SK-N-SH treated with all-trans-retinoic acid at 6 μM for 48 hours (cell line): Measurements from ENCODE around the gene KRT6B.

ENCODE experiments used
- ATAC-seq: fragments of 200-7000 bp; cut with Tn5 transposase; 3 replicates; pipeline ENCODE4 v1.9.1; 2020; ENCODE audit warnings: mild to moderate bottlenecking, moderate library complexity
- ARNTL ChIP-seq: fragments of 450-650 bp; formaldehyde crosslinking; IDR thresholded peaks from 2 replicates; pipeline ENCODE4 v1.5.0; 2020; ENCODE audit warnings: low read depth, mild to moderate bottlenecking, moderate library complexity, borderline replicate concordance
- BACH2 ChIP-seq: fragments of 250-450 bp; sonication (Bioruptor Pico); IDR thresholded peaks from 2 replicates; pipeline ENCODE4 v1.9.0; 2021; ENCODE audit warnings: mild to moderate bottlenecking, borderline replicate concordance
- CREB5 ChIP-seq: fragments of 250-450 bp; sonication (Bioruptor Pico); IDR thresholded peaks from 2 replicates; pipeline ENCODE4 v1.5.1; 2020; ENCODE audit warnings: low read depth, mild to moderate bottlenecking, moderate library complexity
- CSDC2 ChIP-seq: fragments of 250-450 bp; sonication (Bioruptor Pico); IDR thresholded peaks from 2 replicates; pipeline ENCODE4 v1.5.0; 2020; ENCODE audit warnings: mild to moderate bottlenecking, moderate library complexity
- CSRNP3 ChIP-seq: fragments of 250-450 bp; sonication (Bioruptor Pico); IDR thresholded peaks from 2 replicates; pipeline ENCODE4 v1.5.1; 2021; ENCODE audit warnings: mild to moderate bottlenecking, moderate library complexity
- ESRRG ChIP-seq: fragments of 250-450 bp; sonication (Bioruptor Pico); IDR thresholded peaks from 2 replicates; pipeline ENCODE4 v1.6.1; 2021; ENCODE audit warnings: mild to moderate bottlenecking
- GLIS3 ChIP-seq: fragments of 250-450 bp; sonication (Bioruptor Pico); IDR thresholded peaks from 2 replicates; pipeline ENCODE4 v1.5.0; 2020; ENCODE audit warnings: mild to moderate bottlenecking, moderate library complexity
- ISL1 ChIP-seq: fragments of 250-450 bp; sonication (Bioruptor Pico); IDR thresholded peaks from 2 replicates; pipeline ENCODE4 v2.1.2; 2022; ENCODE audit warnings: mild to moderate bottlenecking, moderate library complexity
- OSR1 ChIP-seq: fragments of 250-450 bp; sonication (Bioruptor Pico); IDR thresholded peaks from 2 replicates; pipeline ENCODE4 v1.8.0; 2022; ENCODE audit warnings: moderate library complexity, mild to moderate bottlenecking, inconsistent platforms
- PATZ1 ChIP-seq: fragments of 250-450 bp; sonication (Bioruptor Pico); IDR thresholded peaks from 2 replicates; pipeline ENCODE4 v1.8.0; 2020; ENCODE audit warnings: mild to moderate bottlenecking, moderate library complexity, borderline replicate concordance
- PPARA ChIP-seq: fragments of 250-450 bp; sonication (Bioruptor Pico); IDR thresholded peaks from 2 replicates; pipeline ENCODE4 v1.5.0; 2020; ENCODE audit warnings: mild to moderate bottlenecking, borderline replicate concordance
- RARB ChIP-seq: fragments of 250-450 bp; sonication (Bioruptor Pico); IDR thresholded peaks from 2 replicates; pipeline ENCODE4 v1.8.0; 2021; ENCODE audit warnings: mild to moderate bottlenecking, moderate library complexity
- SNAI2 ChIP-seq: fragments of 250-450 bp; sonication (Bioruptor Pico); IDR thresholded peaks from 2 replicates; pipeline ENCODE4 v1.5.0; 2020; ENCODE audit warnings: mild to moderate bottlenecking, moderate library complexity
- TCF4 ChIP-seq: fragments of 250-450 bp; sonication (Bioruptor Pico); IDR thresholded peaks from 2 replicates; pipeline ENCODE4 v1.8.0; 2021; ENCODE audit warnings: mild to moderate bottlenecking, moderate library complexity, borderline replicate concordance
- TOX ChIP-seq: fragments of 250-450 bp; sonication (Bioruptor Pico); IDR thresholded peaks from 2 replicates; pipeline ENCODE4 v1.8.0; 2021; ENCODE audit warnings: mild to moderate bottlenecking, moderate library complexity, borderline replicate concordance
- TSHZ2 ChIP-seq: fragments of 250-450 bp; sonication (Bioruptor Pico); IDR thresholded peaks from 2 replicates; pipeline ENCODE4 v1.5.0; 2020; ENCODE audit warnings: mild to moderate bottlenecking, moderate library complexity
- ZC3H10 ChIP-seq: fragments of 250-450 bp; sonication (Bioruptor Pico); IDR thresholded peaks from 2 replicates; pipeline ENCODE4 v1.5.1; 2021; ENCODE audit warnings: mild to moderate bottlenecking, moderate library complexity
- ZFP30 ChIP-seq: fragments of 450-650 bp; formaldehyde crosslinking; IDR thresholded peaks from 2 replicates; pipeline ENCODE4 v1.5.0; 2022; ENCODE audit warnings: mild to moderate bottlenecking, moderate library complexity
- ZNF70 ChIP-seq: fragments of 450-650 bp; formaldehyde crosslinking; IDR thresholded peaks from 2 replicates; pipeline ENCODE4 v1.5.0; 2020; ENCODE audit warnings: mild to moderate bottlenecking, moderate library complexity
- TF ChIP-seq, protein P1 (sequence below): fragments of 250-450 bp; sonication (Bioruptor Pico); IDR thresholded peaks from 2 replicates; pipeline ENCODE4 v1.8.0; 2021; ENCODE audit warnings: low read depth, mild to moderate bottlenecking, moderate library complexity, borderline replicate concordance

KRT6B gene

DNA sequence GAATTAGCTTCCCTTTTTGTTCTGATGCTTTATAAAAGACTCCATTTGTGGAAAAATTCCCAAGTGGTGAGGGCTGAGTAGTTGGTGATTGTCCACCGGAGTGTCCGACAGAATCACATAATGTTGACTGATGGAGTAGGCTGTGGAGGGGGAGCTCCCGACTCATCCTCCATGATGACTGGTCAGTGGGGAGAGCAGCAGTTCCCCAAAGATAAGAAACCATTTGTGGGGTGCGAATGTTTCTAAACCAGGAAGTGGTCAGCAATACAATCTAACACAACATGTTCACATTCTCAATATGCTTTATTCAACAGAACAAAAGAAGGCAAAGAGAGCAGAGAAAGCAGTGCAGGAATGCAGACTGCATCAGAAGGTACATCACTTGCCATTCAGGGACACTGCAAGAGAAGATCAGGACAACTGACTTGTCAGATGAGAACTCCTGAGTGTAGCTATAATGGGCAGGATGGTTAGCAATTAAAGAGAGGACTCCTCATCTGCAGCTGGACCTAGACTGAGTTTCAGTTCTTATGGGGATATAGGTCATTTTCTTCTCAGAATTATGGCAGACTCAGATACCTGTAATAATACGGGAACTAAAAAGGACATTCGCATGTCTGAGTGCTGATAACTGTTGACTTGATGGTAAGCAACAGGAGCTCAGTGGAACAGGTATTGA lies 5.4 kb downstream of the KRT6B start:
- ATAC-seq, result no peak
- TF ChIP-seq ARNTL (CRISPR knock-in tag) (no peak), ESRRG (CRISPR knock-in tag) (no peak), RARB (CRISPR knock-in tag) (no peak), ZNF70 (CRISPR knock-in tag) (no peak), PATZ1 (no peak), GLIS3 (no peak), OSR1 (CRISPR knock-in tag) (no peak), TCF4 (CRISPR knock-in tag) (no peak), ZC3H10 (CRISPR knock-in tag) (no peak), PPARA (no peak), TOX (CRISPR knock-in tag) (no peak), SNAI2 (CRISPR knock-in tag) (no peak), TSHZ2 (CRISPR knock-in tag) (no peak), BACH2 (no peak), CSRNP3 (CRISPR knock-in tag) (no peak), CREB5 (no peak), ISL1 (no peak)
- TF ChIP-seq, protein P1, sequence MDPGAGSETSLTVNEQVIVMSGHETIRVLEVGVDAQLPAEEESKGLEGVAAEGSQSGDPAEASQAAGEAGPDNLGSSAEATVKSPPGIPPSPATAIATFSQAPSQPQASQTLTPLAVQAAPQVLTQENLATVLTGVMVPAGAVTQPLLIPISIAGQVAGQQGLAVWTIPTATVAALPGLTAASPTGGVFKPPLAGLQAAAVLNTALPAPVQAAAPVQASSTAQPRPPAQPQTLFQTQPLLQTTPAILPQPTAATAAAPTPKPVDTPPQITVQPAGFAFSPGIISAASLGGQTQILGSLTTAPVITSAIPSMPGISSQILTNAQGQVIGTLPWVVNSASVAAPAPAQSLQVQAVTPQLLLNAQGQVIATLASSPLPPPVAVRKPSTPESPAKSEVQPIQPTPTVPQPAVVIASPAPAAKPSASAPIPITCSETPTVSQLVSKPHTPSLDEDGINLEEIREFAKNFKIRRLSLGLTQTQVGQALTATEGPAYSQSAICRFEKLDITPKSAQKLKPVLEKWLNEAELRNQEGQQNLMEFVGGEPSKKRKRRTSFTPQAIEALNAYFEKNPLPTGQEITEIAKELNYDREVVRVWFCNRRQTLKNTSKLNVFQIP, result no peak

GRCh38 chr12:52445876-52446275 lies 6.1 kb downstream of the KRT6B start:
- TF ChIP-seq ZFP30 (CRISPR knock-in tag) (no peak), CSDC2 (CRISPR knock-in tag) (no peak), CSRNP3 (CRISPR knock-in tag) (no peak)
- ATAC-seq, result no peak
